G401.6 (cell line): ENCODE results near the gene PPFIA3.
"Not testable (repeated sequence)": the region's sequence is repeated elsewhere in the genome, so short reads cannot be mapped to it uniquely, and the experiment has no call there.

ENCODE experiments used
- FAIRE-seq: peaks from 2 replicates; lab custom pipeline; 2012; peaks lifted over from hg19 to GRCh38; lab: Jason Lieb, UNC

Gene PPFIA3

GRCh38 chr19:49150106-49150943 is 31.0 kb downstream of the PPFIA3 start:
- peak; percentile 89 for FAIRE-seq

- no peak for FAIRE-seq
Measured at GRCh38 chr19:49150944-49151243, 31.6 kb downstream of the PPFIA3 start.

- peak; percentile 99 for FAIRE-seq
Measured at GRCh38 chr19:49151267-49152118, 32.1 kb downstream of the PPFIA3 start.

- no peak for FAIRE-seq
Measured at GRCh38 chr19:49152119-49152550, 32.8 kb downstream of the PPFIA3 start.

GRCh38 chr19:49153167-49153809 is 33.9 kb downstream of the PPFIA3 start:
- no peak for FAIRE-seq

GRCh38 chr19:49154279-49154678 is 34.9 kb downstream of the PPFIA3 start:
- FAIRE-seq: no peak

GRCh38 chr19:49155005-49155819 is 35.9 kb downstream of the PPFIA3 start, which contains the start of gene HRC:
Gene HRC, minus strand, starts transcription at chr19:49155396. Its CDS starts 159 bp downstream, at chr19:49155237.
- no peak for FAIRE-seq

GRCh38 chr19:49155820-49156346 is 36.5 kb downstream of the PPFIA3 start:
- FAIRE-seq: no peak

- FAIRE-seq: no peak
Measured at GRCh38 chr19:49157445-49158224, 38.3 kb downstream of the PPFIA3 start, which contains the start of gene TRPM4. Gene TRPM4, plus strand, starts transcription at chr19:49157792. Its CDS starts 75 bp downstream, at chr19:49157867.

- no peak for FAIRE-seq
Measured at GRCh38 chr19:49160450-49161189, 41.3 kb downstream of the PPFIA3 start.

- no peak for FAIRE-seq
Measured at GRCh38 chr19:49161987-49162386, 42.6 kb downstream of the PPFIA3 start.

GRCh38 chr19:49165111-49165750 is 45.9 kb downstream of the PPFIA3 start:
- no peak for FAIRE-seq

GRCh38 chr19:49165865-49166301 is 46.5 kb downstream of the PPFIA3 start:
- FAIRE-seq: no peak

- FAIRE-seq: no peak
Measured at GRCh38 chr19:49167857-49168409, 48.6 kb downstream of the PPFIA3 start.

GRCh38 chr19:49168421-49168820 is 49.1 kb downstream of the PPFIA3 start:
- no peak for FAIRE-seq

- no peak for FAIRE-seq
Measured at GRCh38 chr19:49173198-49173597, 53.9 kb downstream of the PPFIA3 start.

- no peak for FAIRE-seq
Measured at GRCh38 chr19:49180659-49181058, 61.3 kb downstream of the PPFIA3 start.

GRCh38 chr19:49182010-49182847 is 62.9 kb downstream of the PPFIA3 start:
- not testable (repeated sequence) for FAIRE-seq
